Ishikawa (cell line): ENCODE data around the gene RGS12.

ENCODE experiments used
- CEBPB ChIP-seq: IDR thresholded peaks from 2 replicates; pipeline ENCODE4 v1.6.1; 2012
- CREB1 ChIP-seq: IDR thresholded peaks from 2 replicates; pipeline ENCODE4 v1.6.1; 2012; ENCODE audit warnings: low read depth
- EGR1 ChIP-seq: IDR thresholded peaks from 2 replicates; pipeline ENCODE4 v1.6.1; 2012
- EP300 ChIP-seq: IDR thresholded peaks from 2 replicates; pipeline ENCODE4 v1.6.1; 2012; ENCODE audit warnings: borderline replicate concordance
- FOXM1 ChIP-seq: IDR thresholded peaks from 2 replicates; pipeline ENCODE4 v1.6.1; 2012; ENCODE audit warnings: low read depth, borderline replicate concordance
- NFIC ChIP-seq: IDR thresholded peaks from 2 replicates; pipeline ENCODE4 v1.6.1; 2012
- RAD21 ChIP-seq: IDR thresholded peaks from 2 replicates; pipeline ENCODE4 v1.6.1; 2012; ENCODE audit warnings: low read depth
- TAF1 ChIP-seq: IDR thresholded peaks from 2 replicates; pipeline ENCODE4 v1.6.1; 2012; ENCODE audit warnings: low read depth, mild to moderate bottlenecking
- TCF12 ChIP-seq: IDR thresholded peaks from 2 replicates; pipeline ENCODE4 v1.6.1; 2012; ENCODE audit warnings: low read depth
- TEAD4 ChIP-seq: IDR thresholded peaks from 2 replicates; pipeline ENCODE4 v1.6.1; 2012
- USF1 ChIP-seq: IDR thresholded peaks from 2 replicates; pipeline ENCODE4 v1.6.1; 2012
- YY1 ChIP-seq: IDR thresholded peaks from 2 replicates; pipeline ENCODE4 v1.6.1; 2012; ENCODE audit warnings: low read depth
- ZBTB7A ChIP-seq: IDR thresholded peaks from 2 replicates; pipeline ENCODE4 v1.6.1; 2012; ENCODE audit warnings: low read depth
- TF ChIP-seq, protein P1 (sequence below): IDR thresholded peaks from 2 replicates; pipeline ENCODE4 v1.6.1; 2012
- TF ChIP-seq, protein P2 (sequence below): IDR thresholded peaks from 2 replicates; pipeline ENCODE4 v1.6.1; 2012; ENCODE audit warnings: low read depth, mild to moderate bottlenecking

RGS12 gene

DNA sequence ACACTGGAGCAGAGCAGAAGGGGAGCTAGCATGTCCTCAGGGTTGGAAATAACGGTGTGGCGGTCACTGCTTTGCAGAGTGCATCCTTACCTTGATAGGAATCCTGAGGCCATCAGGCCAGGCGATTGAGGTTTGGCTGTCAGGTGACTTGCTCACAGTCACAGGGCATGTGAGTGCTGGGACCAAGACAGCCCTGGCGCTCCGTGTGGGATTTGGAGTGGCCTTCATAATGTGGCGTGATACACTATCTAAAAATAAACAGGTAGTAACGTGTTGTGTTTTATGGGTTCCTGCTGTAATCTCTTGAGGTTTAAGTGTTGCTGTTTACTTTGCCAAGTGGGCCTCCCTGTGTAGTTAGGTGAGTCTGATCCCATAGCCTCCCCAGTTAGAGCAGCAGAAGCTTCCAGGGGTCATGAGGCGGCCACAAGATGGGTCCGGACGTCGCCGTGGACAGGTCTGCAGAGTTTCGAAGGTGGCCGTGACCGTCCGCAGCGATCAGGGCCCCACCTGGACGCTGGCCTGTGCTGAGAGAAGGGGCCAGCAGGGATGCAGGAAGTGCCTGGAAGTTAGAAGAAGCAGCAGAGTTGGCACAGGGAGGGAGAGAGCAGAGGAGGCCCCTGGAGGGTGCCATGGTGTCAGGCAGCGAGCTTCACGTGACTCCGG is 27.7 kb downstream of the RGS12 start:
- TF ChIP-seq, protein P1, sequence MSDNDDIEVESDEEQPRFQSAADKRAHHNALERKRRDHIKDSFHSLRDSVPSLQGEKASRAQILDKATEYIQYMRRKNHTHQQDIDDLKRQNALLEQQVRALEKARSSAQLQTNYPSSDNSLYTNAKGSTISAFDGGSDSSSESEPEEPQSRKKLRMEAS: no peak
- TF ChIP-seq TAF1: no peak
- TF ChIP-seq EGR1: no peak
- TF ChIP-seq CEBPB: no peak
- no peak for TF ChIP-seq NFIC
- TF ChIP-seq TEAD4: no peak
- TF ChIP-seq USF1: no peak
- TF ChIP-seq YY1: no peak
- no peak for TF ChIP-seq CREB1
- TF ChIP-seq TCF12: no peak
- no peak for TF ChIP-seq EP300
- no peak for TF ChIP-seq RAD21
- no peak for TF ChIP-seq ZBTB7A
- no peak for TF ChIP-seq FOXM1
- TF ChIP-seq, protein P2, sequence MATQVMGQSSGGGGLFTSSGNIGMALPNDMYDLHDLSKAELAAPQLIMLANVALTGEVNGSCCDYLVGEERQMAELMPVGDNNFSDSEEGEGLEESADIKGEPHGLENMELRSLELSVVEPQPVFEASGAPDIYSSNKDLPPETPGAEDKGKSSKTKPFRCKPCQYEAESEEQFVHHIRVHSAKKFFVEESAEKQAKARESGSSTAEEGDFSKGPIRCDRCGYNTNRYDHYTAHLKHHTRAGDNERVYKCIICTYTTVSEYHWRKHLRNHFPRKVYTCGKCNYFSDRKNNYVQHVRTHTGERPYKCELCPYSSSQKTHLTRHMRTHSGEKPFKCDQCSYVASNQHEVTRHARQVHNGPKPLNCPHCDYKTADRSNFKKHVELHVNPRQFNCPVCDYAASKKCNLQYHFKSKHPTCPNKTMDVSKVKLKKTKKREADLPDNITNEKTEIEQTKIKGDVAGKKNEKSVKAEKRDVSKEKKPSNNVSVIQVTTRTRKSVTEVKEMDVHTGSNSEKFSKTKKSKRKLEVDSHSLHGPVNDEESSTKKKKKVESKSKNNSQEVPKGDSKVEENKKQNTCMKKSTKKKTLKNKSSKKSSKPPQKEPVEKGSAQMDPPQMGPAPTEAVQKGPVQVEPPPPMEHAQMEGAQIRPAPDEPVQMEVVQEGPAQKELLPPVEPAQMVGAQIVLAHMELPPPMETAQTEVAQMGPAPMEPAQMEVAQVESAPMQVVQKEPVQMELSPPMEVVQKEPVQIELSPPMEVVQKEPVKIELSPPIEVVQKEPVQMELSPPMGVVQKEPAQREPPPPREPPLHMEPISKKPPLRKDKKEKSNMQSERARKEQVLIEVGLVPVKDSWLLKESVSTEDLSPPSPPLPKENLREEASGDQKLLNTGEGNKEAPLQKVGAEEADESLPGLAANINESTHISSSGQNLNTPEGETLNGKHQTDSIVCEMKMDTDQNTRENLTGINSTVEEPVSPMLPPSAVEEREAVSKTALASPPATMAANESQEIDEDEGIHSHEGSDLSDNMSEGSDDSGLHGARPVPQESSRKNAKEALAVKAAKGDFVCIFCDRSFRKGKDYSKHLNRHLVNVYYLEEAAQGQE: no peak

DNA sequence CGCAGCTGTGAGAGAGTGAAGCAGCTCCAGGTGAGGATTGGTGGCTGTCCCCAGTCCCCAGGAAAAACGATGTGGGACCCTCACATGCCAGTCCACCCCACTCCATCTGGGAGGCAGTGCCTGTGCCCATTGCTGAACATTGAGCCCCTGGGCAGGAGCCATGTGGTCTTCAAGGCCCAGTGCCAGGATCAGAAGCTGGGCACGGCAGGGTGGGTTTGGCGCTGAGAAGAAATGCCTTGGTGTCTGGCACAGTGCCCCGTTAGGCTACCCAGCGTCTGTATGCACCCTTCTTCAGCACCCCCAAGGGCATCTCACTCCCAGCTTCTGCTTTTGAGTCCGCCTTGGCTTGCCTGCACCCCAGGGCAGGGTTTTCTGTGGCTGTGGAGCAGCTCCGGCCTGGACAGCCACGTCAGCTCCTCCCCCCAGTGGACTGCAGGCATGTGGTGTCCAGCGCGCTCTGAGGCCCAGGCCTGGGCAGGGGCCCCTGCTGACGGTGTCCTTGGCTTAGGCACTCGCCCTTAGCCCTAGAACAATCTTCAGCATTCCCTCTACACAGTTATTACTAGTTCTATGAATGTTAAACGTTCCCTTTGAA is 28.6 kb downstream of the RGS12 start:
- TF ChIP-seq RAD21 (no peak), EGR1 (no peak), TEAD4 (no peak), NFIC (no peak), TAF1 (no peak)
- TF ChIP-seq, protein P1: no peak

DNA sequence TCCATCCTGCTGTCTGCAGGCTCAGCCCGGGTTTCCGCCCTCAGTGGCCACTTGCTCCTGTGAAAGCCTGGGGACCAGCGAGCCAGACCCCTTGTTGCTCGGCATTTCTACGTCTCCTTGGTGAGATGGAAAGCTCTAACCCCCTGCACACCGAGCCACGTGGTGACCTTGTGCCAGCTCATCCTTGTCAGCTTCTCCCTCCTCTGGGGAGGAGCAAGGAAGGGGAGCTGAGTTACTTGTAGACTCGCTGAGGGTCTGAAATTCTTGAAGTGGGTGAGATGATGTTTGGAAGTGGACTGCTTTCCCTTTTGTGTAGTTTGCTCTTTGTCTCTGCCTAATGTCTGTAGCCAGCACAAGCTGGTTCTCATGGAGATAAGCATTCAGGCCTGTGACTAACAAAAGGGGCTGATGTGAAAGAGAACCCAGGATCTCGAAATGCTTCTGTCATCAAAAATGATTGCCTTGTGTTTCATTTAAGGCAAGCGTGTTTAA is 29.3 kb downstream of the RGS12 start:
- no peak for TF ChIP-seq NFIC
- no peak for TF ChIP-seq FOXM1

- TF ChIP-seq NFIC (no peak), EP300 (no peak), YY1 (no peak), CEBPB (no peak), TAF1 (no peak), FOXM1 (no peak), RAD21 (no peak), USF1 (no peak), ZBTB7A (no peak), TEAD4 (no peak)
Measured at GRCh38 chr4:3323071-3323481, 30.3 kb downstream of the RGS12 start.

DNA sequence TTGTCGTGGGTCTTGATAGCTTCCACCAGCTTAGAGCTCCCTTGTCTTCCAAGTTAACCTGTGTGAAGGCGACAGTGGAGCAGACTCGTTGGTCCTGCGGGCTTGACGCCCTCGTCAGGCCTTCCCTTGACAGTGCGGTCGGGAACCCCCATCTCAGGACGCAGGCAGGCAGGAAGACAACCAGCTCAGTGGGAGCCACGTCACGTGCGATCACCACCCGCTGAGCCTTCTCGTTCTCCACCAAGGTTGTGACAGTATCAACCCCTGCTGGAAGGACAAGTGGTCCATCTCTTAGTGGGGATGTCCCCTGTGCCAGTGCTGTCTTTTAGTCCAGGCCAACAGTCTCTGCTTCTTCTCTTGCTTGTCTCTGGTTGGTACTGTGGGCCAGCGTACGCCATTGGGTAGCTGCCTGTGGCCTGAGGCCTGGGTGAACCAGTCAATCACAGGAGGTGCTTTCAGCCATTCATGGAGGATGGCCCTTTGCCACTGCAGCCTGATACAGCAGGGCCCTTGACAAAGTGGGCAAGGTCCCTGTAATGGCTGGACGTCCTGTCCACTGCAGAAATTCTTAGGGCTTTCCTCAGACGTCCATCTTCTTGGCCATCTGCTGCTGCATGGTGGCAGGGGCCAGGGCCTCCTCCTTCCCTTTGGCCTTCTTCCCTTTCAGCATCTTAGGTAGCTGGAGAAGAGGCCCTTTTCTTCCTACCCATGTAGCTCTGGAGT is 31.4 kb downstream of the RGS12 start:
- no peak for TF ChIP-seq EP300
- no peak for TF ChIP-seq TCF12
- TF ChIP-seq NFIC: no peak
- no peak for TF ChIP-seq RAD21
- no peak for TF ChIP-seq USF1
- no peak for TF ChIP-seq TAF1
- TF ChIP-seq ZBTB7A: no peak
- TF ChIP-seq YY1: no peak
- TF ChIP-seq TEAD4: no peak
- TF ChIP-seq, protein P1: no peak
- TF ChIP-seq EGR1: no peak

DNA sequence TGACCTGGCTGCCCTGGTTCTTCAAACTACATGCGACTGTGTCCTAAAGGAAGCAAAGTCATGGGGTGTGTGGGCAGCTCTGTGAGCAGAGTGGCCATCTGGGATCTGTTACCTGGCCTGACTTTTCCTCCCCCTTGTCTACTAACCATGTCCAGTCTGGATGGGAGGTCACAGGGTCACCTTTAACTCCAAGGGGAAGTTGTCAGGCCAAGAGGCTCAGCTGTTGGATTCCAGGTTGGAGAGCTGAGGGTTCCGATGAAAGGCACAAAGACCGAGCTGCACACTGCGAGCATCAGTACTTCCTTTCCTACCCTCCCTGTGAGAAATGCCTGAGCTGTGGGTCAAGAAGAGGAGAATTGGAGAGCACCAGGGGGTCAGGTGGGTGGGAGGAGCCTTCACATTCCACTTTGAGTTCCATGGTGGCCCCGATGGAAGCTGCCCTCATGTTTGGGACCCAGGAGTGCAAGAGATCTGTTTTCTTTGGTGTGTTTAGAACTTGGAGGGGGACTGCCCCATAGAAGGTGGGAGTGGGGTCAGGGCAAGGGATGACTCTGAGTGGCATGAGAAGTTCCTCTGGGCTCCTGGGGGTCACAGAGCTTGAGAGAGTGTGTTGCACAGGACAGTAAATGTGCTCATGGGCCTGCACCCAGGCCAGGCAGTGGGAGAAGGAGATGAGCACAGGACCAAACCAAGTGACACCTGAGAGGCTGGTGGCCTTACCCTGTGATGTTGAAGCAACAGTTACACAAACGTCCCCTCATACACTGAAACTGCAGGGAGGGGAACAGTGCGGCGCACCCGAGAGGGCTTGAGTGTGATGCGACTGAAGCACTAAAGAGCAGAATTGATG is 36.2 kb downstream of the RGS12 start:
- TF ChIP-seq, protein P2: no peak
- TF ChIP-seq TAF1 (no peak), FOXM1 (no peak), RAD21 (no peak), TCF12 (no peak), EP300 (no peak), ZBTB7A (no peak), EGR1 (no peak), NFIC (no peak), CEBPB (no peak), CREB1 (no peak), TEAD4 (no peak), YY1 (no peak)
- TF ChIP-seq, protein P1: no peak
